BJ (cell line): ENCODE results near the gene HDGF. TPM values are rescaled to one million over a fixed set of nuclear protein-coding genes. Genes with fewer than 3 reads are reported as not detected.
A peak's percentile ranks its signal among the peaks of the same experiment; 100 is the strongest.

Experiments used
- CTCF ChIA-PET: fragments of 350-600 bp; formaldehyde crosslinking; extraction: SDS; loops from one replicate; lab custom pipeline; 2021; ENCODE audit warnings: antibody characterized with exemption, inconsistent platforms; lab: Yijun Ruan, JAX
- POLR2A ChIA-PET: fragments of 300-600 bp; sonication (Branson Sonifier 250); formaldehyde crosslinking; extraction: SDS; loops from one replicate; lab custom pipeline; 2021; ENCODE audit warnings: antibody characterized with exemption; lab: Charles Lee
- DNase-seq: peaks from one replicate; pipeline ENCODE4 v3.0.0-alpha.2; 2011; ENCODE audit warnings: low read depth
- H3K27me3 ChIP-seq: 2 replicates; pipeline ENCODE4 v1.6.0; 2011; ENCODE audit warnings: low read length; ENCODE audit not compliant: control insufficient read depth, insufficient read depth
- H3K36me3 ChIP-seq: 2 replicates; pipeline ENCODE4 v1.5.1; 2011; ENCODE audit warnings: low read length; ENCODE audit not compliant: control insufficient read depth, insufficient read depth
- H3K4me3 ChIP-seq: 2 replicates; pipeline ENCODE4 v1.5.1; 2011; ENCODE audit warnings: low read depth, mild to moderate bottlenecking, control low read depth, low read length
- polyA plus RNA-seq: library from polyadenylated mRNA; depleted of rRNA; stranded (reverse); fragments of >200 nt; gene quantifications from 2 replicates; pipeline ENCODE4 v1.2.3, GENCODE V29; 2011
- TF ChIP-seq, protein P1 (sequence below): IDR thresholded peaks from 2 replicates; pipeline ENCODE4 v1.5.1; 2011; ENCODE audit warnings: low read depth, mild to moderate bottlenecking, control low read depth, inconsistent platforms, low read length, moderate library complexity; ENCODE audit not compliant: insufficient read depth

The HDGF gene
- polyA plus RNA-seq, 1 experiment, result 179 TPM

DNA sequence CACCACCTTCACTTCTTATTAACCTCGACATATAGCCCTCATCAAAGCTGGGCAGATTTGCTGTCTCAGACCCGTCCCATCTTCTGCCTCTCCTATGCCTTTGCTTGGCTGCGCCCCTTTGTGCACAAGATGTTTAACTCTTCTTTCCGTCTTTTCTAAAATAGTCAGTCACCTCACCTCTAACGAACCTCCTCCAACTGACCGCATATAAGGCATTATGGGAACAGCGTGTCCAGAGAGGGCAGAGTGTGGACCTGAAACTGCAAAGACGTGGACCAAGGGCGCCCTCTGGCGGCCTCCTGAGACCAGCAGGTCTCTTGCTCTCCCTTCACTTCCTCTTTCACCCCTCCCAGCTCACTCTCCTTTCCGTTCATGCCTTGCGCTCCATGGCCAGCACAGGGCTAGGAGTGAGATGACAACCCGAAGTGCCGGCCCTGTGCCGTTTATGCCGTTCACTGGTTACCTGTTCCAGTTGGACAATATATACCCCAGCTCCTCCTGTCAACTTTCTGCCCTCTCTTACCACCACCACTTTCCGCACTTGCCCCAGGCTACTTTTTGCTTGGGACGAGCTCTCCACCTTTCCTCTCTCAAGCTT lies 25.7 kb downstream of the HDGF start:
- ChIA-PET CTCF (interaction anchor here (0.6 to 41.7 kb wide), 60 partner anchors 10 to 234 kb away, joined by 3 to 1556 read pairs (median 5); partner anchors contain the start of genes CRABP2, INSRR, MRPL24 and NAXE), POLR2A (interaction anchor here (0.6 to 1.3 kb wide), 2 partner anchors 36 to 821 kb away, joined by 4 to 8 read pairs; no protein-coding TSS in a partner anchor)
- H3K4me3 ChIP-seq, result peak overlapping the region; percentile 32
- TF ChIP-seq, protein P1, sequence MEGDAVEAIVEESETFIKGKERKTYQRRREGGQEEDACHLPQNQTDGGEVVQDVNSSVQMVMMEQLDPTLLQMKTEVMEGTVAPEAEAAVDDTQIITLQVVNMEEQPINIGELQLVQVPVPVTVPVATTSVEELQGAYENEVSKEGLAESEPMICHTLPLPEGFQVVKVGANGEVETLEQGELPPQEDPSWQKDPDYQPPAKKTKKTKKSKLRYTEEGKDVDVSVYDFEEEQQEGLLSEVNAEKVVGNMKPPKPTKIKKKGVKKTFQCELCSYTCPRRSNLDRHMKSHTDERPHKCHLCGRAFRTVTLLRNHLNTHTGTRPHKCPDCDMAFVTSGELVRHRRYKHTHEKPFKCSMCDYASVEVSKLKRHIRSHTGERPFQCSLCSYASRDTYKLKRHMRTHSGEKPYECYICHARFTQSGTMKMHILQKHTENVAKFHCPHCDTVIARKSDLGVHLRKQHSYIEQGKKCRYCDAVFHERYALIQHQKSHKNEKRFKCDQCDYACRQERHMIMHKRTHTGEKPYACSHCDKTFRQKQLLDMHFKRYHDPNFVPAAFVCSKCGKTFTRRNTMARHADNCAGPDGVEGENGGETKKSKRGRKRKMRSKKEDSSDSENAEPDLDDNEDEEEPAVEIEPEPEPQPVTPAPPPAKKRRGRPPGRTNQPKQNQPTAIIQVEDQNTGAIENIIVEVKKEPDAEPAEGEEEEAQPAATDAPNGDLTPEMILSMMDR, result peak; percentile 89
- no peaks in the 10 kb centered on the region for H3K27me3 ChIP-seq
- DNase-seq, result no peak
- H3K36me3 ChIP-seq, result peaks cover 9% of the 10 kb centered on the region

DNA sequence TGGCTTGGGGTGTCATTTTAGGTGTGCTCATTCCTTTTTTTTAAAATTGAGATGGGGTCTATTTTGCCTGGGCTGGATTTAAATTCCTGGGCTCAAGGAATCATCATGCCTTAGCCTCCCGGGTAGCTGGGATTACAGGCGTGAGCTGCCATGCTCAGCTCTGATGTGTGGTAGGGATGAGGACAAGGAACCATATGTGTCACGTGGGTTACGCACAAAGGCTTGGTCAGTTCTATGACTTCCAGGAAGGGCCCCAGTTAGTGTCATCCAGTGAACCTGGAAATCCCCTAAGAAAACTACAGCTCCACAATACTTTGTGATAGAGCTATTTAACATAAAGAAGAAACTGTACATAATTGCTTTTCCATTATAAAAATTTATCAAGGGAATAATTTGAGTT lies 29.9 kb downstream of the HDGF start:
- Histone ChIP-seq H3K36me3 (peaks cover 9% of the 10 kb centered on the region), H3K4me3 (no peak overlapping the region), H3K27me3 (no peaks in the 10 kb centered on the region)
- TF ChIP-seq, protein P1, result no peak
- CTCF ChIA-PET, result interaction anchor here (0.8 to 41.7 kb wide), 4 partner anchors 15 to 63 kb away, joined by 3 to 1556 read pairs (median 6); partner anchors contain the start of genes CRABP2, NES and PRCC
- DNase-seq, result no peak
- POLR2A ChIA-PET, result no interaction called here

DNA sequence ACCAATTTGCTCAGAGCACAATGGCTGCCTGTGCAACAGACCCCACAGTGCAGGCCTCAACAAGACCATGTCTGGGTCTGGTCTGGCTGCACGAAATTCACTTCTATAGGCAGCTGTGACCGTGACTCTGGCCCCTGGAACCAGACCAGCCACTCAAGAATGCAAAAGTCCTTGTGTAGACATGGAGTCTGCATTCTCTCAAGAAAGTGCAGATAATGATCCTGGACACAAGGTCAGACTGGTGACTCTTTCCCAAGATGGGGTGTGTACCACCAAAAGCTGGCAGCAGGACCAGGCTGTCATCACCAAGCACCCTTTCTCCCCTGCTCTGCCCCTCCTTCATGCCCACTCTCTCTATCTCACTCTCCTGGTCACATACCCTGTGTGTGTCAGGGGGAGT lies 30.3 kb downstream of the HDGF start:
- no peak overlapping the region for H3K4me3 ChIP-seq
- peaks cover 9% of the 10 kb centered on the region for H3K36me3 ChIP-seq
- ChIA-PET POLR2A (no interaction called here), CTCF (interaction anchor here (1.5 to 41.7 kb wide), 3 partner anchors 15 to 46 kb away, joined by 3 to 1556 read pairs (median 8); partner anchors contain the start of genes CRABP2, NES and PRCC)
- TF ChIP-seq, protein P1, result no peak
- no peak for DNase-seq
- H3K27me3 ChIP-seq, result no peaks in the 10 kb centered on the region

DNA sequence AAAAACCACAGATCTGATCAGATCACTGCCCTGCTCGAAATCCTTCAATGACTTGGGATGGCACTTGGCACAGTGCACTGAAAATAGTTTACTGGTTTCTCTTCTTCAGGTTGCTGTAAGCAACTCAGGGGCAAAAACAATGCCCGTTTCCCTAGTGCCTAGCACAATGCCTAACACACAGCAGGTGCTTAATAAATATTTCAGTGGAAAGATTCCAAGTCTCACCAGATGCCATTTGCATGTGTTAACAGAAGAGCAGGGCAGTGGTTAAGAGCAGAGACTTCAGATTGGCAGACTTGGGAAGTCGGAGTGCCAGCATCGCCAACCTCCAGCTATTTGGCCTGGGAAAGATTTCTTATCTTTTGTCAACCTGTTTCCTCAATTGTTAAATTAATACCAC lies 34.1 kb downstream of the HDGF start:
- TF ChIP-seq, protein P1, result no peak
- no peaks in the 10 kb centered on the region for H3K27me3 ChIP-seq
- H3K36me3 ChIP-seq, result no peaks in the 10 kb centered on the region; the same call in 1 of the 2 replicates
- DNase-seq, result no peak
- CTCF ChIA-PET, result interaction anchor here (15.3 to 41.7 kb wide), 2 partner anchors 10 to 30 kb away, joined by 286 to 1556 read pairs; partner anchors contain the start of genes ISG20L2, METTL25B and NES
- H3K4me3 ChIP-seq, result no peak overlapping the region
- POLR2A ChIA-PET, result no interaction called here

DNA sequence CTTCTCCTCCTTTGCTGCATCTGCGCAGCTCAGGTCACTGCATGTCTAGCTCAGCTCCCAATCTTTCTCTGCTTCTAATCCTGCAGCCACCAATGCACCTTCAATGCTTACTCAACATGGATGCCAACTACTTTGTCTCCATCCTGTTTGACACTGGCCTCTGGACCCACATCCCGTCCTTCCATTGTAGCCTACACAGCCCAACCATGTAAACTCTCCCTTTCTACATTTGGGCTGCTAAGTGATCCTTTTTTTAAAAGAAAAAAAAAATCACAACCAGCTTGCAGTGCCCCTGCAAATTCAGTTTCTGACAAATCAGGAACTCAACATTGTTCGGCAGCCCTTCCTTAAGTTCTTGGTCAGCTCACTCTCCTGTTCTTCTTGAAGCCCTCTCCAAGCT lies 36.6 kb downstream of the HDGF start:
- TF ChIP-seq, protein P1, result no peak
- ChIA-PET POLR2A (no interaction called here), CTCF (interaction anchor here (1.2 to 41.7 kb wide), 6 partner anchors 9 to 145 kb away, joined by 4 to 1556 read pairs (median 9); partner anchors contain the start of genes CRABP2, ISG20L2, METTL25B and NES)
- no peak for DNase-seq
- Histone ChIP-seq H3K27me3 (no peaks in the 10 kb centered on the region), H3K4me3 (no peak overlapping the region), H3K36me3 (no peaks in the 10 kb centered on the region)
